ENCODE measurements around the gene AFAP1.

- TF ChIP-seq, protein P1, sequence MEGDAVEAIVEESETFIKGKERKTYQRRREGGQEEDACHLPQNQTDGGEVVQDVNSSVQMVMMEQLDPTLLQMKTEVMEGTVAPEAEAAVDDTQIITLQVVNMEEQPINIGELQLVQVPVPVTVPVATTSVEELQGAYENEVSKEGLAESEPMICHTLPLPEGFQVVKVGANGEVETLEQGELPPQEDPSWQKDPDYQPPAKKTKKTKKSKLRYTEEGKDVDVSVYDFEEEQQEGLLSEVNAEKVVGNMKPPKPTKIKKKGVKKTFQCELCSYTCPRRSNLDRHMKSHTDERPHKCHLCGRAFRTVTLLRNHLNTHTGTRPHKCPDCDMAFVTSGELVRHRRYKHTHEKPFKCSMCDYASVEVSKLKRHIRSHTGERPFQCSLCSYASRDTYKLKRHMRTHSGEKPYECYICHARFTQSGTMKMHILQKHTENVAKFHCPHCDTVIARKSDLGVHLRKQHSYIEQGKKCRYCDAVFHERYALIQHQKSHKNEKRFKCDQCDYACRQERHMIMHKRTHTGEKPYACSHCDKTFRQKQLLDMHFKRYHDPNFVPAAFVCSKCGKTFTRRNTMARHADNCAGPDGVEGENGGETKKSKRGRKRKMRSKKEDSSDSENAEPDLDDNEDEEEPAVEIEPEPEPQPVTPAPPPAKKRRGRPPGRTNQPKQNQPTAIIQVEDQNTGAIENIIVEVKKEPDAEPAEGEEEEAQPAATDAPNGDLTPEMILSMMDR (IDR thresholded peaks at IDR 0.05) = no peak
- no peak for TF ChIP-seq ZFX (IDR thresholded peaks at IDR 0.05; ENCODE audit: borderline replicate concordance)
Measured at GRCh38 chr4:7787681-7788141, 151.9 kb downstream of the AFAP1 start.
